EL (cell line): Measurements from ENCODE around the gene EFCC1.
"Not testable (repeated sequence)": the region's sequence is repeated elsewhere in the genome, so short reads cannot be mapped to it uniquely, and the experiment has no call there.

Source experiments
- DNase-seq: peaks from one replicate; pipeline ENCODE4 v3.0.0-alpha.2; 2016

EFCC1 gene

GRCh38 chr3:129059311-129059958 is 58.3 kb downstream of the EFCC1 start:
- no peak for DNase-seq

- no peak for DNase-seq
These were observed 59.3 kb downstream of the EFCC1 start, which contains the start of gene GP9 for GRCh38 chr3:129060276-129061022. GP9 (plus strand) TSS chr3:129060779; CDS start chr3:129061740, 961 bp downstream.

- no peak for DNase-seq
These were observed 60.2 kb downstream of the EFCC1 start for GRCh38 chr3:129061023-129061887.

GRCh38 chr3:129061888-129062834 is 61.1 kb downstream of the EFCC1 start:
- DNase-seq: no peak

- DNase-seq: no peak
These were observed 62.1 kb downstream of the EFCC1 start for GRCh38 chr3:129063091-129063640.

GRCh38 chr3:129063841-129064482 is 62.9 kb downstream of the EFCC1 start:
- no peak for DNase-seq

- no peak for DNase-seq
These were observed 64.1 kb downstream of the EFCC1 start for GRCh38 chr3:129065016-129065719.

- DNase-seq: no peak
These were observed 64.6 kb downstream of the EFCC1 start for GRCh38 chr3:129065720-129066073.

GRCh38 chr3:129067719-129068118 is 66.6 kb downstream of the EFCC1 start:
- not testable (repeated sequence) for DNase-seq

- DNase-seq: no peak
These were observed 67.3 kb downstream of the EFCC1 start for GRCh38 chr3:129068291-129068886.

GRCh38 chr3:129069313-129070085 is 68.4 kb downstream of the EFCC1 start:
- not testable (repeated sequence) for DNase-seq

GRCh38 chr3:129070086-129070885 is 69.2 kb downstream of the EFCC1 start:
- DNase-seq: no peak

- peak; percentile 40 for DNase-seq
These were observed 76.1 kb downstream of the EFCC1 start for GRCh38 chr3:129077222-129077621.

GRCh38 chr3:129078510-129078909 is 77.4 kb downstream of the EFCC1 start:
- no peak for DNase-seq

GRCh38 chr3:129081503-129081902 is 80.4 kb downstream of the EFCC1 start:
- no peak for DNase-seq

GRCh38 chr3:129082026-129082425 is 80.9 kb downstream of the EFCC1 start:
- DNase-seq: no peak

GRCh38 chr3:129084501-129084900 is 83.4 kb downstream of the EFCC1 start:
- no peak for DNase-seq

GRCh38 chr3:129085165-129085715 is 84.1 kb downstream of the EFCC1 start:
- DNase-seq: no peak
